Rectal smooth muscle tissue (tissue), 1 donor: ENCODE results near the gene ORC5.
"Not testable (repeated sequence)": the region's sequence is repeated elsewhere in the genome, so short reads cannot be mapped to it uniquely, and the experiment has no call there.

Experiments used
- H3K27ac ChIP-seq: one replicate; pipeline ENCODE4 v1.7.0; 2013; ENCODE audit warnings: low read depth, low read length, inconsistent platforms
- H3K27me3 ChIP-seq: one replicate; pipeline ENCODE4 v1.7.0; 2013; ENCODE audit warnings: low read length; ENCODE audit not compliant: control insufficient read depth, insufficient read depth
- H3K36me3 ChIP-seq: one replicate; pipeline ENCODE4 v1.7.0; 2013; ENCODE audit warnings: low read length; ENCODE audit not compliant: control insufficient read depth, insufficient read depth
- H3K4me1 ChIP-seq: one replicate; pipeline ENCODE4 v1.7.0; 2013; ENCODE audit warnings: low read length; ENCODE audit not compliant: control insufficient read depth, insufficient read depth
- H3K4me3 ChIP-seq: one replicate; pipeline ENCODE4 v1.7.0; 2013; ENCODE audit warnings: low read length
- H3K9ac ChIP-seq: one replicate; pipeline ENCODE4 v1.7.0; 2013; ENCODE audit warnings: low read length

Gene ORC5

GRCh38 chr7:104228442-104228841, 20.6 kb upstream of the ORC5 start:
- no peaks in the 10 kb centered on the region for H3K36me3 ChIP-seq
- no peak overlapping the region for H3K4me3 ChIP-seq
- no peaks in the 10 kb centered on the region for H3K4me1 ChIP-seq
- H3K27me3 ChIP-seq, result no peaks in the 10 kb centered on the region
- no peak overlapping the region for H3K9ac ChIP-seq
- H3K27ac ChIP-seq, result no peak overlapping the region

- Histone ChIP-seq H3K36me3 (no peaks in the 10 kb centered on the region), H3K27ac (no peak overlapping the region), H3K9ac (no peak overlapping the region), H3K27me3 (no peaks in the 10 kb centered on the region), H3K4me3 (no peak overlapping the region), H3K4me1 (no peaks in the 10 kb centered on the region)
Measured at GRCh38 chr7:104225451-104225850, 17.6 kb upstream of the ORC5 start.

GRCh38 chr7:104217620-104218019, 9.8 kb upstream of the ORC5 start:
- H3K27me3 ChIP-seq, result no peaks in the 10 kb centered on the region
- H3K4me1 ChIP-seq, result no peaks in the 10 kb centered on the region
- H3K27ac ChIP-seq, result no peak overlapping the region
- H3K9ac ChIP-seq, result no peak overlapping the region
- H3K36me3 ChIP-seq, result no peaks in the 10 kb centered on the region
- no peak overlapping the region for H3K4me3 ChIP-seq

GRCh38 chr7:104209063-104209462, 1.2 kb upstream of the ORC5 start:
- H3K9ac ChIP-seq, result no peak overlapping the region
- peaks cover 5% of the 10 kb centered on the region for H3K4me1 ChIP-seq
- H3K36me3 ChIP-seq, result no peaks in the 10 kb centered on the region
- no peak overlapping the region for H3K4me3 ChIP-seq
- H3K27ac ChIP-seq, result no peak overlapping the region
- no peaks in the 10 kb centered on the region for H3K27me3 ChIP-seq

DNA sequence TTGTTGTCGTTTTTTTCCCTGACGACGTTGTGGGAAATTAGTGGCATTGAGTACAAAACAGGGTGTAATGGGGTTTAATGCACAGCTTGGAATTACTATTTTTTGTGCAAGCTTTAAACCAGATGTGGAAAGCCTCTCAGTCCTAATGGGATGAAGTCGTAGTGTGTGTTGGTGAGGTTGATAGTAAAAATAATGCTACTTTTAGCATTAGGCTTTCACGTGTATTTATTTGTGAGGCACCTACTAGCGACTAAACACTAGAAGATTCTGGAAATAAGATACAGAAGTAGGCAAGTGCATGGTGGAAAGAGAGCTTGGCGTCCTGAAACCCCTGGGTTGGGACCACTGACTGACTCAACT, 588 bp upstream of the ORC5 start:
- H3K4me1 ChIP-seq, result peaks cover 5% of the 10 kb centered on the region
- H3K4me3 ChIP-seq, result peak overlapping the region; percentile 92
- peak overlapping the region; percentile 58 for H3K9ac ChIP-seq
- no peaks in the 10 kb centered on the region for H3K36me3 ChIP-seq
- no peaks in the 10 kb centered on the region for H3K27me3 ChIP-seq
- peak overlapping the region; percentile 87 for H3K27ac ChIP-seq

DNA sequence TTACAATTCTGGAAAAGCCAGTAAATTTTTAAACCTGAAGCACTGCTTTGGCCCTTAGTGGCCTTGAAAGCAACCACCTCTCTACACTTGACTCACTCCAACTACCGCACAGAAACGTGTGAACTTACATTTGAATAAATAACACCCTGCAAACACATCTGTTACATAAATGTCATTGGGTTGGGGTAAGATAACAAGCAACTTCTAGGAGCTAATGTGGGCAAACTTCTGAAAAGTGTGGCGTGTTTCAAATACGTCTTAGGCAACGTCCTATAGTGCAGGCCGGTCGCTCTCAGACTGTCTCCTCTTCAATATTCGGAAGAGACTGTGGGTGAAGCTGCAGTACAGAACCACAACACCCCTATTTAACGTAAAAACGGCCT, 474 bp downstream of the ORC5 start:
- peak overlapping the region; percentile 87 for H3K27ac ChIP-seq
- H3K4me3 ChIP-seq, result peak overlapping the region; percentile 92
- H3K36me3 ChIP-seq, result peaks cover 6% of the 10 kb centered on the region
- no peaks in the 10 kb centered on the region for H3K27me3 ChIP-seq
- H3K4me1 ChIP-seq, result peaks cover 5% of the 10 kb centered on the region
- H3K9ac ChIP-seq, result peak overlapping the region; percentile 71

- peaks cover 5% of the 10 kb centered on the region for H3K4me1 ChIP-seq
- peak overlapping the region; percentile 71 for H3K9ac ChIP-seq
- H3K27me3 ChIP-seq, result no peaks in the 10 kb centered on the region
- H3K36me3 ChIP-seq, result peaks cover 7% of the 10 kb centered on the region
- H3K27ac ChIP-seq, result no peak overlapping the region
- peak overlapping the region; percentile 92 for H3K4me3 ChIP-seq
Measured at GRCh38 chr7:104206841-104207240, 972 bp downstream of the ORC5 start.

DNA sequence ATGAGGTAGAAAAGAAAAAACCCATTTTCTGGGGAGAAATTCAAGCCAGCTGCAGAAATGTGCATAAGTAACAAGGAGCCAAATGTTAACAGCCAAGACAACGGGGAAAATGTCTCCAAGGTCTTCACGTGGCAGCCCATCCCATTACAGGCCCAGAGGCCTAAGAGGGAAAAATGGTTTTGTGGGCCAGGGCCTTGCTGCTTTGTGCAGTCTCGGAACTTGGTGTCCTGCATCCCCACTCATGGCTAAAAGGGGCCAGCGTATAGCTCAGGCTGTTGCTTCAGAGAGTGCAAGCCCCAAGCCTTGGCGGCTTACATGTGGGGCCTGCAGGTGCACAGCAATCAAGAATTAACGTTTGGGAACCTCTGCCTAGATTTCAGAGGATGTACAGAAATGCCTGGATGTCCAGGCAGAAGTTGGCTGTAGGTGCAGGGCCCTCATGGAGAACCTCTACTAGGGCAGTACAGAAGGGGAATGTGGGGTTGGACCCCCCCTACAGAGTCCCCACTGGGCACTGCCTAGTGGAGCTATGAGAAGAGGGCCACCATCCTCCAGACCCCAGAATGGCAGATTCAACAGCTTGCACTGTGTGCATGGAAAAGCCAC, 9.0 kb downstream of the ORC5 start:
- no peaks in the 10 kb centered on the region for H3K4me1 ChIP-seq
- no peak overlapping the region for H3K4me3 ChIP-seq
- no peak overlapping the region for H3K9ac ChIP-seq
- no peak overlapping the region for H3K27ac ChIP-seq
- H3K27me3 ChIP-seq, result no peaks in the 10 kb centered on the region
- H3K36me3 ChIP-seq, result peaks cover 32% of the 10 kb centered on the region

GRCh38 chr7:104196161-104196560, 11.7 kb downstream of the ORC5 start:
- Histone ChIP-seq H3K36me3 (peaks cover 25% of the 10 kb centered on the region), H3K9ac (no peak overlapping the region), H3K4me1 (no peaks in the 10 kb centered on the region), H3K4me3 (no peak overlapping the region), H3K27ac (no peak overlapping the region), H3K27me3 (no peaks in the 10 kb centered on the region)

- no peaks in the 10 kb centered on the region for H3K4me1 ChIP-seq
- H3K9ac ChIP-seq, result no peak overlapping the region
- peaks cover 2% of the 10 kb centered on the region for H3K36me3 ChIP-seq
- no peak overlapping the region for H3K27ac ChIP-seq
- H3K4me3 ChIP-seq, result no peak overlapping the region
- H3K27me3 ChIP-seq, result no peaks in the 10 kb centered on the region
Measured at GRCh38 chr7:104192434-104192833, 15.4 kb downstream of the ORC5 start.

DNA sequence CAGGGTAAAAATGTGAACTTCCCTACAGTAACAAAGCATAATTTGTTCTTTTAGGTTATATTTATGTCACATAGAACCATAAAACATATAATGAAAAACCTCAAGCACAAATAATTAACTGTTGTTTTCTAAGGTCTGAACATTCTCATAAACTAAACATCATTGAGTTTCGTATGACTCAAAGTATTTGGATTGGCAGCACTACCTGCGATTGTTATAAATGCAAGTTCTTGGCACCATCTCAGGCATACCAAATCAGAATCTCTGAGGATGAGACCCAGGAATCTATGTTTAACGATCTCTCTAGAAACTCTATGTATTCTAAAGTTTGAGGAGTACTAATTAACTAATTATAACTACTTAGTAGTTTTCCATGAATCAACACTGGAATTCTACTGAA, 22.5 kb downstream of the ORC5 start:
- Histone ChIP-seq H3K36me3 (no peaks in the 10 kb centered on the region), H3K27ac (no peak overlapping the region), H3K4me3 (no peak overlapping the region), H3K4me1 (no peaks in the 10 kb centered on the region), H3K27me3 (no peaks in the 10 kb centered on the region), H3K9ac (no peak overlapping the region)

DNA sequence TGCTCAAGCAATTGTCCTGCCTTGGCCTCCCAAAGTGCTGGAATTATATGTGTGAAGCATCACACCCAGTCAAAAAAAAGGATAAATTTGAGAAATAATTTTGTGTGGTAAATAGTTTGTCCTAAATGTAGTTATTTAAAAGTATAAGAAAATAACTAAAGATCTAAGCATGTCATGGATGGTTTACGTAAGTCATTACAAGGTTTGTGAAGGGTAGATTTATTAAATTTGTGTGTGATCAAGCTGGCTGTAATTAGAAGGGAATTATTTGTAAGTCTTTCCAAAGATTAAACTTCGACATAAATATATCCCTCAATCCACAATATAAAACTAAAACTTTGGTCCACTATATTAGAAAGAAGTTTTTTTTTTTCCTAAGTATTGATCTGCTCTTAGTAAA, 28.6 kb downstream of the ORC5 start:
- Histone ChIP-seq H3K4me1 (no peaks in the 10 kb centered on the region), H3K27ac (no peak overlapping the region), H3K9ac (no peak overlapping the region), H3K36me3 (no peaks in the 10 kb centered on the region), H3K27me3 (no peaks in the 10 kb centered on the region), H3K4me3 (no peak overlapping the region)

DNA sequence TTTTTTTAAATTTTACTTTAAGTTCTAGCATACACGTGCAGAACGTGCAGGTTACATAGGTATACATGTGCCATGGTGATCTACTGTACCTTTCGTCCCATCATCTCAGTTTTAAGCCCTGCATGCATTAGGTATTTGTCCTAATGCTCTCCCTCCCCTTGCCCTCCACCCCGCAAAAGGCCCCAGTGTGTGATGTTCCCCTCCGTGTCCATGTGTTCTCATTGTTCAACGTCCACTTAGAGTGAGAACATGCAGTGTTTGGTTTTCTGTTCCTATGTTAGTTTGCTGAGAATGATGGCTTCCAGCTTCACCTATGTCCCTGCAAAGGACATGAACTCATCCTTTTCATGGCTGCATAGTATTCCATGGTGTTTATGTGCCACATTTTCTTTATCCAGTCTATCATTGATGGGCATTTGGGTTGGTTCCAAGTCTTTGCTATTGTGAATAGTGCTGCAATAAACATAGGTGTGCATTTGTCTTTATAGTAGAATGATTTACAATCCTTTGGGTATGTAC, 30.2 kb downstream of the ORC5 start:
- not testable (repeated sequence) for H3K4me3 ChIP-seq, H3K36me3 ChIP-seq, H3K4me1 ChIP-seq, H3K9ac ChIP-seq, H3K27me3 ChIP-seq, H3K27ac ChIP-seq
